Heart left ventricle (tissue), 16 donors: Measurements from ENCODE around the gene RNF39. TPM values are rescaled to one million over a fixed set of nuclear protein-coding genes. Genes with fewer than 3 reads are reported as not detected.
"Not testable (repeated sequence)": the region's sequence is repeated elsewhere in the genome, so short reads cannot be mapped to it uniquely, and the experiment has no call there.

Experiments
- ATAC-seq, 4 donors: fragments of 200-7000 bp; cut with Tn5 transposase; one replicate each; pipeline ENCODE4 v1.9.1; 2020 to 2022; ENCODE audit warnings: moderate library complexity in 4 of 4, mild to moderate bottlenecking in 3 of 4, moderate number of reproducible peaks in 1 of 4
- DNase-seq, 5 donors: peaks; one replicate each; pipeline ENCODE4 v3.0.0-alpha.2; 2020
- H3K27ac ChIP-seq, 12 donors: fragments of 200-600 bp; sonication (generic) in 4 of 12; one replicate each; pipeline versions ENCODE4 v1.5.0 to v1.8.0; 2016 to 2022; ENCODE audit warnings: mild to moderate bottlenecking in 2 of 12
- H3K27me3 ChIP-seq, 9 donors: fragments of 200-600 bp; sonication (generic) in 2 of 9; one replicate each; pipeline versions ENCODE4 v1.5.1 to v1.8.0; 2016 to 2022; ENCODE audit warnings: mild to moderate bottlenecking in 3 of 9
- H3K36me3 ChIP-seq, 9 donors: fragments of 200-600 bp; sonication (generic) in 2 of 9; one replicate each; pipeline versions ENCODE4 v1.5.0 to v1.8.0; 2018 to 2022; ENCODE audit warnings: mild to moderate bottlenecking in 2 of 9
- H3K4me1 ChIP-seq, 12 donors: fragments of 200-600 bp; sonication (generic) in 4 of 12; one replicate each; pipeline versions ENCODE4 v1.5.0 to v1.8.0; 2016 to 2022; ENCODE audit warnings: mild to moderate bottlenecking in 3 of 12
- H3K4me3 ChIP-seq, 12 donors: fragments of 200-600 bp; sonication (generic) in 4 of 12; one replicate each; pipeline versions ENCODE4 v1.5.0 to v1.8.0; 2017 to 2022; ENCODE audit warnings: mild to moderate bottlenecking in 9 of 12, moderate library complexity in 4 of 12
- H3K9me3 ChIP-seq, 12 donors: fragments of 200-600 bp; sonication (generic) in 4 of 12; one replicate each; pipeline versions ENCODE4 v1.5.0 to v1.8.0; 2016 to 2022; ENCODE audit warnings: mild to moderate bottlenecking in 1 of 12
- POLR2A ChIP-seq, 2 donors: fragments of 450-650 bp; IDR thresholded peaks; one replicate each; pipeline ENCODE4 v1.6.1; 2017; ENCODE audit warnings: antibody characterized with exemption in 2 of 2, mild to moderate bottlenecking in 2 of 2, moderate library complexity in 2 of 2
- WGBS, 4 donors: extraction: QIAGEN DNeasy Blood & Tissue Kit in 2 of 4; methylation state at CpG; one replicate each; pipeline versions ENCODE4 v1.1.5 to v1.1.7; 2013 to 2018; 5-methylcytosine and 5-hydroxymethylcytosine counted together
- intact Hi-C, 10 donors: fragments of 100-400 bp; cut with DNase I; formaldehyde crosslinking; loops; one replicate each; pipeline versions ENCODE4 v1.11.1 to v1.14.2; 2022
- polyA plus RNA-seq, 2 donors: library from polyadenylated mRNA; stranded (reverse); fragments of 200-250 nt; gene quantifications; one replicate each; pipeline ENCODE4 v1.2.3, GENCODE V29; 2013
- total RNA-seq, 9 donors: library from RNA; depleted of rRNA in 2 of 9; stranded (reverse); fragments of >200 nt in 2 of 9; fragmentation: NEBNext Ultra II Directional in 3 of 9; extraction: Animal tissue kit (Norgen Biotek cat#: 25700) in 3 of 9; gene quantifications; one replicate each; pipeline versions ENCODE4 v1.1.0 to v1.2.4, GENCODE V29; 2016 to 2023
- TF ChIP-seq, protein P1 (sequence below), 12 donors: fragments of 200-600 bp; sonication (generic) in 4 of 12; IDR thresholded peaks; one replicate each; pipeline versions ENCODE4 v1.5.0 to v1.8.0; 2018 to 2022; ENCODE audit warnings: antibody characterized with exemption in 12 of 12, mild to moderate bottlenecking in 5 of 12
- donor health status: ischemic (EF 13 %, LVEDD 7.1; RV severe dilation, severe dysfunction).
- donor health status: healthy with polysubstance abuse.
- donor health status: DM: no; HTN: yes; CAD: no.
- donor health status: DM: no; HTN: no; CAD: no.
- donor health status: ischemic (EF 25% LVEDD 6.9; RV normal size, moderate dysfunction).
- donor health status: ischemic (EF 25% LVEDD 5.7; RV mildly dilated, moderate dysfunction).
- donor health status: healthy.
- donor health status: DM: yes; HTN: yes; CAD: no.
- donor health status: ischemic (EF 35%, LVEDD 5.7; RV mildly dilated, moderate dysfunction).
- donor health status: nonischemic (EF 11% LVEDD 7.7; RV severe dilation, severe dysfunction).
- donor health status: DM: yes; HTN: yes; CAD: no.
- donor health status: PGD.
- donor health status: ischemic (EF 29% LVEDD 5.4; RV normal size, mild dysfunction).
- donor health status: nonischemic (EF 23%, LVEDD 6.1; RV moderate dilation, normal function).

Gene RNF39
- total and polyA plus RNA-seq, 11 donors: 0.68 TPM; not detected in 10

DNA sequence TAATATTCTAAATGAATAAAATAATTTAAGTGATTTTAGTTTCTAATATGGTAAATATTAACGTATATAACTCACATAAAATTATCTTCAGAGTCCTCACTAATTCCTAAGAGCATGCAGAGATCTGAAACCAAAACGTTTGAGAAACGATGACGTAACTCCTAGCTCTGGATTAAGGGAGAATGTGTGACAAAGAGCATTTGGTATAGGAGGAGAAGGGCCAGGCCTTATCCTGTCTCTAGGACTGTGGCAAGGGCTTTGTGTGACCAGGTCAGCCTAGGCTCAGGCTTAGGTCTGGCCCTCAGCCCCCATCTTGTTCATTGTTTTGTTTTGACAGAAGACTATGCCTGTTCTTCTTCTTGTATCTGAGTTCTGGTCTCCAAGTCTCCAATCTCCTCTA lies 33.7 kb downstream of the RNF39 start:
- Histone ChIP-seq H3K36me3 (no peaks in the 10 kb centered on the region), H3K27ac (peak overlapping the region in 1 of 12 donors; percentile 34), H3K4me3 (no peak overlapping the region), H3K9me3 (no peaks in the 10 kb centered on the region), H3K27me3 (no peaks in the 10 kb centered on the region), H3K4me1 (peaks cover 0 to 14% (median 2%) of the 10 kb centered on the region in 12 donors)
- intact Hi-C loops: no loop called here
- WGBS, 4 donors: 58 to 65% (median 61%) methylated on average over 4 of the region's 4 CpGs
- no peak for ATAC-seq
- no peak for TF ChIP-seq POLR2A (IDR thresholded peaks at IDR 0.05)
- TF ChIP-seq, protein P1, sequence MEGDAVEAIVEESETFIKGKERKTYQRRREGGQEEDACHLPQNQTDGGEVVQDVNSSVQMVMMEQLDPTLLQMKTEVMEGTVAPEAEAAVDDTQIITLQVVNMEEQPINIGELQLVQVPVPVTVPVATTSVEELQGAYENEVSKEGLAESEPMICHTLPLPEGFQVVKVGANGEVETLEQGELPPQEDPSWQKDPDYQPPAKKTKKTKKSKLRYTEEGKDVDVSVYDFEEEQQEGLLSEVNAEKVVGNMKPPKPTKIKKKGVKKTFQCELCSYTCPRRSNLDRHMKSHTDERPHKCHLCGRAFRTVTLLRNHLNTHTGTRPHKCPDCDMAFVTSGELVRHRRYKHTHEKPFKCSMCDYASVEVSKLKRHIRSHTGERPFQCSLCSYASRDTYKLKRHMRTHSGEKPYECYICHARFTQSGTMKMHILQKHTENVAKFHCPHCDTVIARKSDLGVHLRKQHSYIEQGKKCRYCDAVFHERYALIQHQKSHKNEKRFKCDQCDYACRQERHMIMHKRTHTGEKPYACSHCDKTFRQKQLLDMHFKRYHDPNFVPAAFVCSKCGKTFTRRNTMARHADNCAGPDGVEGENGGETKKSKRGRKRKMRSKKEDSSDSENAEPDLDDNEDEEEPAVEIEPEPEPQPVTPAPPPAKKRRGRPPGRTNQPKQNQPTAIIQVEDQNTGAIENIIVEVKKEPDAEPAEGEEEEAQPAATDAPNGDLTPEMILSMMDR (IDR thresholded peaks at IDR 0.05): no peak
- no peak for DNase-seq

DNA sequence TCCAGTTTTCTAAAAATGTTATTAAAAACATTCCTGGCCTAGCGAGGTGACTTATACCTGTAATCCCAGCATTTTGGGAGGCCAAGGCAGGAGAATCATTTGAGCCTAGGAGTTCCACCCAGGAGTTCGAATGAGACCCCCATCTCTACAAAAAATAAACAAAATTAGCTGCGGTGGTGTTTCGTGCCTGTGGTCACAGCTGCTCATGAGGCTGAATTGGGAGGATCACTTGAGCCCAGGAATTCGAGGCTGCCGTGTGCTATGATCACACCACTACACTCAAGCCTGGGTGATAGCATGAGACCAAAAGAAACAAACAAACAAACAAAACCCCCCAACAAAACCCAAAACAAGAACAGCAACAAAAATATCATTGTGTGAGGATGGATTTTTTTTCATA lies 34.3 kb downstream of the RNF39 start:
- DNase-seq (no peak), ATAC-seq (no peak)
- no peak for TF ChIP-seq POLR2A (IDR thresholded peaks at IDR 0.05)
- TF ChIP-seq, protein P1 (IDR thresholded peaks at IDR 0.05): no peak
- no peak overlapping the region for H3K4me3 ChIP-seq
- no peaks in the 10 kb centered on the region for H3K36me3 ChIP-seq
- H3K27ac ChIP-seq: no peak overlapping the region
- H3K27me3 ChIP-seq: no peaks in the 10 kb centered on the region
- 88 to 95% (median 93%) methylated on average over 6 of the region's 6 CpGs for WGBS, 4 donors
- intact Hi-C loops: no loop called here
- peaks cover 0 to 14% (median 2%) of the 10 kb centered on the region in 12 donors for H3K4me1 ChIP-seq
- no peaks in the 10 kb centered on the region for H3K9me3 ChIP-seq

DNA sequence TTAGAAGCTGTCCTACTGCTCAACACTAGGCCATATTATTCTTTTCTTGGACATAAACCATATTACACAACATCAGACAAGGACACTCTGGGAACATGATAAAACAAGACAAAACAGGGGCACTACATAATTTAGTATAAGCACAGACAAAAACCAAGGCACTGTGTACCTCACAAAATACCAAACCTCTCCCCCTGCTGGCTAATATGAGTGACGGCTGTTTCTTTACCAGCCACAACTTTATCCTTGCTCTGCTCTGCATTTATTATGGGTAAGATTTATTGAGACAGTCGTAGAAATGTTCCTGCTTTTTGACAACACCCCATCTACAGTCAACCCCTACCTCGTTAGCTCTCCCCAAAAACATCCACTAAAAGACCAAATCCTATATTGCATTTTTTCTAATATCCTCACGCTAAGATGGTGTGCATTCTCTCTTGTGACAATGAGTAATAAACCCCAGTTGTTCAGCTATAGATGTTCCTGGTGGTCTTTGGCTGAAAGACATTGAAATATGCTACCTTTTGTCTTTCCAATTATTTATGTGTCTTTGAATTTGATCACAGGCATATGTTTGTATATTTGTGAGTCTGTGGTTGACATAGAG lies 38.3 kb downstream of the RNF39 start:
- Histone ChIP-seq H3K4me1 (peaks cover 0 to 6% (median under 1%) of the 10 kb centered on the region in 12 donors), H3K36me3 (peaks cover 0 to 26% (median 0%) of the 10 kb centered on the region in 9 donors), H3K27ac (no peak overlapping the region), H3K4me3 (no peak overlapping the region), H3K9me3 (no peaks in the 10 kb centered on the region), H3K27me3 (no peaks in the 10 kb centered on the region)
- intact Hi-C loops: no loop called here
- DNase-seq (no peak), ATAC-seq (no peak)
- no peak for TF ChIP-seq POLR2A (IDR thresholded peaks at IDR 0.05)
- TF ChIP-seq, protein P1 (IDR thresholded peaks at IDR 0.05): peak; percentile 21 to 53 (median 32)
- 47 to 82% (median 71%) methylated on average over 4 of the region's 4 CpGs for WGBS, 4 donors

DNA sequence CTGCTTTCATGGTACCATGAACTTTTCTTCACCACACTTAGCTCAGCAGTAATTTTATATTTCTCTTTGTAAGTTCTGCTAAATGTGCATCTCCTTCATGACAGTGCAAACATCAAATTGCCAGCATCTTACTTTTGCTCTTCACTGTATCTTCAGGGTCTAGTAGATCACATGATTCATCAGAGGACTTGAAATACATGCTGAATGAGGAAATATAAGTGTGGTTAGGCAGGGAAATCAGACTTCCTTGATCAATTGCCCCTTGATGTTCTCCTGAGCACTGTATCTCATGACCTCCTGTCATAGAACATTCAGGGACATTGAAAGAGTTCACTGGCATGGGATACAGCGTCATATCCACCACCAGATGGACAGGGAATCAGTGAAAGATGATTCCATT lies 39.8 kb downstream of the RNF39 start:
- no peaks in the 10 kb centered on the region for H3K9me3 ChIP-seq
- WGBS, 4 donors: 90 to 100% (median 99%) methylated on average over 1 of the region's 1 CpG
- ATAC-seq: no peak

DNA sequence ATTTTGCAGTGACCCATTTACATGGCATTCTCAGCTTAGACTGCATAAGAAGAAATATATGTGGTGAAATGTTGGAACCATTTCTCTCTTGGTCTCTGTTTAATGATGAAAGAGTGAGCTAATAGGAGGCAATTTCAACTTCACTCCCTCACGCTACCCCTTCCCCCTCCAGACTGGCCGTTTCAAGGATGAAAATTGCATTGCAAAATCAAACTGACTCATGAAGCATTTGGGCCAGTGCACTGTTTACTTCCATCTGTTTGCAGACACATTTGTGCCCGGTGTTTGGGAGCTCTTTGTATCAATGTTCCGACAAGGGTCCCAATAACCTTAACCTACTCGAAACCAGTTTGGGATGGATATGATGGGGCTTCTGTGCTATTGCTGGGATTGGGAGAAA lies 42.1 kb downstream of the RNF39 start:
- H3K36me3 ChIP-seq: peaks cover 0 to 33% (median 0%) of the 10 kb centered on the region in 9 donors
- WGBS, 4 donors: 90 to 98% (median 94%) methylated on average over 5 of the region's 5 CpGs
- H3K9me3 ChIP-seq, ATAC-seq, H3K4me1 ChIP-seq, H3K27ac ChIP-seq, H3K4me3 ChIP-seq, intact Hi-C loops, DNase-seq, H3K27me3 ChIP-seq: not testable (repeated sequence)

More for the DNA sequence above, 39.8 kb downstream of the RNF39 start:
- Histone ChIP-seq H3K4me3 (no peak overlapping the region), H3K36me3 (peaks cover 0 to 33% (median 0%) of the 10 kb centered on the region in 9 donors), H3K4me1 (no peaks in the 10 kb centered on the region), H3K27me3 (no peaks in the 10 kb centered on the region), H3K27ac (no peak overlapping the region)
- DNase-seq: no peak
- TF ChIP-seq POLR2A (IDR thresholded peaks at IDR 0.05): no peak
- TF ChIP-seq, protein P1 (IDR thresholded peaks at IDR 0.05): no peak
- intact Hi-C loops: no loop called here
